Choroid plexus epithelial cell (primary cell): ENCODE measurements around the gene PTBP1.

Experiments
- DNase-seq: peaks from one replicate; pipeline ENCODE4 v3.0.0-alpha.2; 2010; ENCODE audit warnings: low read depth
- H3K4me3 ChIP-seq: 2 replicates; pipeline ENCODE4 v1.5.1; 2011; ENCODE audit warnings: low read depth, mild to moderate bottlenecking, control low read depth, low read length, moderate library complexity
- TF ChIP-seq, protein P1 (sequence below): conservative IDR thresholded peaks from 2 replicates; pipeline ENCODE4 v1.5.1; 2011; ENCODE audit warnings: low read depth, mild to moderate bottlenecking, control low read depth, inconsistent platforms, low read length, moderate library complexity

PTBP1 gene

DNA sequence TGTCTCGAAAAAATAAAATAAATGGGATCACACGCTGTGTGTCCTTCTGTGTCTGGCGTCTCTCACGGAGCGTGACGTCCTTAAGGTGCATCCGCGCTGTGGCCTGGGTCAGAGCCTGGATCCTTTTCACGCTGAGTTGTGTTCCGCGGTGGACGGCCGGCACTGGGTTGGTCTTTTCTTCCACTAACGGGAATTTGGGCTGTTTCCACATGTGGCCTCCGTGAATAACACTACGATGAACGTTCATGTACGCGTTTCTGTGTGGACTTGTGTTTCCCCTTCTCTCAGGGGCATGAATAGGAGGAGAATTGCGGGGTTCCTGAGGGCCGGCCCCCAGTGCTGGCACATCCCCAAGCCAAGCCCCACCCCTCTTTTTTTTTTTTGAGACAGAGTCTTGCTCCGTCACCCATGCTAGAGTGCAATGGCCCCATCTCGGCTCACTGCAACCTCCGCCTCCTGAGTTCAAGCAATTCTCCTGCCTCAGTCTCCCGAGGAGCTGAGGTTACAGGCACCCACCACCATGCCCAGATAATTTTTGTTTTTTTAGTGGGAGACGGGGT lies 6.2 kb upstream of the PTBP1 start:
- TF ChIP-seq, protein P1, sequence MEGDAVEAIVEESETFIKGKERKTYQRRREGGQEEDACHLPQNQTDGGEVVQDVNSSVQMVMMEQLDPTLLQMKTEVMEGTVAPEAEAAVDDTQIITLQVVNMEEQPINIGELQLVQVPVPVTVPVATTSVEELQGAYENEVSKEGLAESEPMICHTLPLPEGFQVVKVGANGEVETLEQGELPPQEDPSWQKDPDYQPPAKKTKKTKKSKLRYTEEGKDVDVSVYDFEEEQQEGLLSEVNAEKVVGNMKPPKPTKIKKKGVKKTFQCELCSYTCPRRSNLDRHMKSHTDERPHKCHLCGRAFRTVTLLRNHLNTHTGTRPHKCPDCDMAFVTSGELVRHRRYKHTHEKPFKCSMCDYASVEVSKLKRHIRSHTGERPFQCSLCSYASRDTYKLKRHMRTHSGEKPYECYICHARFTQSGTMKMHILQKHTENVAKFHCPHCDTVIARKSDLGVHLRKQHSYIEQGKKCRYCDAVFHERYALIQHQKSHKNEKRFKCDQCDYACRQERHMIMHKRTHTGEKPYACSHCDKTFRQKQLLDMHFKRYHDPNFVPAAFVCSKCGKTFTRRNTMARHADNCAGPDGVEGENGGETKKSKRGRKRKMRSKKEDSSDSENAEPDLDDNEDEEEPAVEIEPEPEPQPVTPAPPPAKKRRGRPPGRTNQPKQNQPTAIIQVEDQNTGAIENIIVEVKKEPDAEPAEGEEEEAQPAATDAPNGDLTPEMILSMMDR = no peak
- no peak overlapping the region for H3K4me3 ChIP-seq

DNA sequence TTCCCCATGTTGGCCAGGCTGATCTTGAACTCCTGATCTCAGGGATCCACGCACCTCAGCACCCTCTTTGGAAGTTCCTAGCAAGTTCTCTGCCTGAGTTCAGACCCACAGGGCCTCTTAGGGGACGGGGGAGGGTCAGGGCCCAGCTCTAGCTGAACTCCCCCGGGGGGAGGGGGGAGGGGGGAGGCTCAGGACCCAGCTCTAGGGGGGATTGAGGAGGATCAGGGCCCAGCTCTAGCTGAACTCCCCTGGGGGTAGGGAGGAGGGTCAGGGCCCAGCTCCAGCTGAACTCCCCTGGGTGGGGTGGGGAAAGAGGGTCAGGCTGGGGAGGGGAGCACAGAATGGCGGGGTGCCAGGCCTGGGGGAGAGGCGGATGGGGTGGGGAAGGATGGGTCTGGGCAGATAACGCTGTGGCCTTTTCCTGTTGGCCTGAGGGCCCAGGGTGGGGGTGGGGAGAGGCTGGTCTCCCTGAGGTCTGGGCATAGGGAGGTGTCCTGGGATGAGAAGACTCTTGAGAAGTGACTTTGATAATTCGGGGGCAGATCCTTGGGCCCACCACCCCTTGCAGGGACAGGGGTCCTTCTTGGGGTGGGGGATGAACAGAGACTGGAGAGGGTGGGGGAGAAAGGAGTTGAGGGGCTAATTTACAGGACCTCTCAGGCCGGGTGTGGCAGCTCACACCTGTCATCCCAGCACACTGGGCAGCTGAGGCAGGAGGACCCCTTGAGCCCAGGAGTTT lies 5.5 kb upstream of the PTBP1 start:
- no peak for DNase-seq
- H3K4me3 ChIP-seq = no peak overlapping the region
- TF ChIP-seq, protein P1 = no peak

More for the DNA sequence above, 6.2 kb upstream of the PTBP1 start:
- DNase-seq = no peak

DNA sequence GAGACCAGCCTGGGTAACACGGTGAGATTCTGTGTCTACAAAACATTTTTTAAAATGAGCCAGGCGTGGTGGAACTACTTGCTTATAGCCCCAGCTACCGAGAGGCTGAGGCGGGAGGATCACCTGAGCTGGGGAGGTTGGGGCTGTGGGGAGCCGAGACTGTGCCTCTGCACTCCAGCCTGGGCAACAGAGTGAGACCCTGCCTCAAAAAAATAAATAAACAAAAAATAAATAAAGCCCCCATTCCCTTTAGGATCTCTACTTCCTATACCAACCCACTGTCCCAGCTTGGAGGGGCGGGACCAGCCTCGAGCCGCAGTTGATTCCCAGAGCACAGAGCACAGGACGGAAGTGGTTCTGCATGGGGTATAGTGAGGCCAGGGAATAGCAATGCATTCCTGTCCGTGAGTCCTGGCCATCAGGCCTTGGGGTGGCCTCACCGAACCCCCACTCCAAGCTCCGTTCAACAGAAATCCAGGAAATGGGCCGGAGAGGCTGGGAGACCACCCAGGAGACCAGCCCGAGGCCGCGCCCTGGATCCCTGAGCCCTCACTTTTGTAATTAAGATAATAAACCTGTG lies 4.9 kb upstream of the PTBP1 start:
- DNase-seq = no peak
- no peak overlapping the region for H3K4me3 ChIP-seq
- TF ChIP-seq, protein P1 = no peak

GRCh38 chr19:793806-794205 lies 3.4 kb upstream of the PTBP1 start:
- H3K4me3 ChIP-seq = no peak overlapping the region
- DNase-seq = no peak
- TF ChIP-seq, protein P1 = no peak

DNA sequence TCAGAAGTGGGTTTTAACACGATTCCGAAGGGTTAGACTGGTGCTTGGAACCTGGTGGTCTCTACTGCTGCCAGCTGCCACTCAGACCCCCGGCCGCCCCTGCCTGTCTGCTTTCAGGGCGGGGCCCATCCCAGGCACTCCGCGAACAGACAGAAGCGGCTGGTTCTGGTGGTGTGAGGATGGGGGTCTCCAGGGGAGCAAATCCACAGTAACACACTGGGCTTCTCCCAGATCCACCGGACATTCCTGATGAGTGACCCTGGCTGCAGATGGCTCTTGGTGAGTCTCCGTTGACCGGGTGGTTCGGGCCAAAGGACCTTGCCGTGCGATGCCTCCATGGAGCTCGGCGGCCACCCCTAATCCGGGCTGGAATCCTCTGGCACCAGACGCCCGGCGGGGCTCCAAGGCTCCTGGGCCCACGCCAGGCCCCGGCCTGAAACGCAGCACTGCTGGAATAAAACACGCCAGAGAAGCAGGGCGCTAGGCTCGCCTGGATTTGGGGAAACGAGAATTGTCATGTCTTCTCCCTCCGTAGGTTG lies 2.1 kb upstream of the PTBP1 start:
- no peak for DNase-seq
- no peak overlapping the region for H3K4me3 ChIP-seq
- TF ChIP-seq, protein P1 = no peak

GRCh38 chr19:795691-796581 lies 1.3 kb upstream of the PTBP1 start:
- TF ChIP-seq, protein P1 = no peak
- no peak for DNase-seq
- peak overlapping the region; percentile 72 for H3K4me3 ChIP-seq
